GF-D8 (cell line): ENCODE measurements around the gene ATF5.
A peak's percentile ranks its signal among the peaks of the same experiment; 100 is the strongest.
"Not testable (repeated sequence)": the region's sequence is repeated elsewhere in the genome, so short reads cannot be mapped to it uniquely, and the experiment has no call there.

Source experiments
- DNase-seq: peaks from one replicate; lab custom pipeline; 2025; lab: John Stamatoyannopoulos, UW

The ATF5 gene

GRCh38 chr19:49923055-49924003, 5.7 kb upstream of the ATF5 start:
- no peak for DNase-seq

GRCh38 chr19:49924004-49924880, 4.8 kb upstream of the ATF5 start:
- no peak for DNase-seq

GRCh38 chr19:49924881-49925210, 4.2 kb upstream of the ATF5 start:
- DNase-seq: not testable (repeated sequence)

GRCh38 chr19:49925486-49925885, 3.5 kb upstream of the ATF5 start:
- DNase-seq: no peak

- DNase-seq: no peak
These were observed 2.5 kb upstream of the ATF5 start for GRCh38 chr19:49926515-49926914.

- no peak for DNase-seq
These were observed 1.3 kb upstream of the ATF5 start for GRCh38 chr19:49927526-49928264.

GRCh38 chr19:49929611-49930482, 842 bp downstream of the ATF5 start:
- peak; percentile 91 for DNase-seq

GRCh38 chr19:49930483-49931011, 1.5 kb downstream of the ATF5 start:
- DNase-seq: no peak

- DNase-seq: no peak
These were observed 2.5 kb downstream of the ATF5 start for GRCh38 chr19:49931293-49932040.

- no peak for DNase-seq
These were observed 3.0 kb downstream of the ATF5 start for GRCh38 chr19:49932041-49932451.

- no peak for DNase-seq
These were observed 3.7 kb downstream of the ATF5 start for GRCh38 chr19:49932731-49933131.

GRCh38 chr19:49933643-49934042, 4.6 kb downstream of the ATF5 start:
- no peak for DNase-seq

GRCh38 chr19:49936549-49936948, 7.5 kb downstream of the ATF5 start:
- no peak for DNase-seq

- no peak for DNase-seq
These were observed 8.9 kb downstream of the ATF5 start for GRCh38 chr19:49937750-49938381.

- DNase-seq: no peak
These were observed 9.7 kb downstream of the ATF5 start for GRCh38 chr19:49938662-49939061.

- DNase-seq: no peak
These were observed 10.9 kb downstream of the ATF5 start for GRCh38 chr19:49939721-49940481.

GRCh38 chr19:49940482-49940791, 11.4 kb downstream of the ATF5 start:
- DNase-seq: no peak

GRCh38 chr19:49944567-49944966, 15.6 kb downstream of the ATF5 start:
- DNase-seq: not testable (repeated sequence)

- no peak for DNase-seq
These were observed 17.4 kb downstream of the ATF5 start for GRCh38 chr19:49946415-49946814.
